SJCRH30 (cell line): Measurements from ENCODE around the gene TMEM219. TPM values are rescaled to one million over a fixed set of nuclear protein-coding genes. Genes with fewer than 3 reads are reported as not detected.
"Not testable (repeated sequence)": the region's sequence is repeated elsewhere in the genome, so short reads cannot be mapped to it uniquely, and the experiment has no call there.

Source experiments
- DNase-seq, 2 experiments: peaks; one replicate each; pipeline ENCODE4 v3.0.0-alpha.2; 2015 to 2020
- H3K27ac ChIP-seq: fragments of 250-450 bp; sonication (Bioruptor Pico); 2 replicates; pipeline ENCODE4 v1.5.1; 2020; ENCODE audit warnings: mild to moderate bottlenecking, moderate library complexity
- H3K27me3 ChIP-seq: fragments of 250-450 bp; sonication (Bioruptor Pico); 2 replicates; pipeline ENCODE4 v1.5.1; 2020; ENCODE audit warnings: mild to moderate bottlenecking, moderate library complexity
- H3K36me3 ChIP-seq: fragments of 250-450 bp; sonication (Bioruptor Pico); 2 replicates; pipeline ENCODE4 v1.5.1; 2020; ENCODE audit warnings: mild to moderate bottlenecking, moderate library complexity
- H3K4me1 ChIP-seq: fragments of 250-450 bp; sonication (Bioruptor Pico); 2 replicates; pipeline ENCODE4 v1.5.1; 2020; ENCODE audit warnings: mild to moderate bottlenecking, moderate library complexity
- H3K4me3 ChIP-seq: fragments of 250-450 bp; sonication (Bioruptor Pico); 2 replicates; pipeline ENCODE4 v1.5.1; 2020; ENCODE audit warnings: mild to moderate bottlenecking, moderate library complexity
- H3K9me3 ChIP-seq: fragments of 250-450 bp; sonication (Bioruptor Pico); replicated peaks from 2 replicates; pipeline ENCODE4 v1.5.1; 2020; ENCODE audit warnings: mild to moderate bottlenecking, moderate library complexity
- total RNA-seq: library from RNA; depleted of rRNA; stranded (reverse); fragments of >200 nt; shearing (Covaris generic); gene quantifications from 2 replicates; pipeline ENCODE4 v1.2.3, GENCODE V29; 2014; rRNA removed

Gene TMEM219
- total RNA-seq, 1 experiment from 2014 or later = 29.8 TPM

DNA sequence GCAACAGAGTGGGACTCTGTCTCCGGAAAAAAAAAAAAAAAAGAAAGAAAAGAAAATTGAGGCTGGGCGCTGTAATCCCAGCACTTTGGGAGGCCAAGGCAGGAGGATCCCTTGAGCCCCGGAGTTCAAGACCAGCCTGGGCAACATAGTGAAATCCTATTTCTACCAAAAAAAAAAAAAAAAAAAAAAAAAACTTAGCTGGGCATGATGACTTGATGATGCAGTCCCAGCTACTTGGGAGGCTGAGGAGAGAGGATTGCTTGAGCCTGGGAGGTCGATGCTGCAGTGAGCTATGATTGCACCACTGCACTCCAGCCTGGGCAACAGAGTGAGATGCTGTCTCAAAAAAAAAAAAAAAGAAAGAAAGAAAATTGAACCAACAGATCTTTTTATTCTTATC, 56.1 kb downstream of the TMEM219 start:
- not testable (repeated sequence) for H3K36me3 ChIP-seq, H3K27ac ChIP-seq, DNase-seq, H3K4me1 ChIP-seq, H3K27me3 ChIP-seq, H3K9me3 ChIP-seq, H3K4me3 ChIP-seq

DNA sequence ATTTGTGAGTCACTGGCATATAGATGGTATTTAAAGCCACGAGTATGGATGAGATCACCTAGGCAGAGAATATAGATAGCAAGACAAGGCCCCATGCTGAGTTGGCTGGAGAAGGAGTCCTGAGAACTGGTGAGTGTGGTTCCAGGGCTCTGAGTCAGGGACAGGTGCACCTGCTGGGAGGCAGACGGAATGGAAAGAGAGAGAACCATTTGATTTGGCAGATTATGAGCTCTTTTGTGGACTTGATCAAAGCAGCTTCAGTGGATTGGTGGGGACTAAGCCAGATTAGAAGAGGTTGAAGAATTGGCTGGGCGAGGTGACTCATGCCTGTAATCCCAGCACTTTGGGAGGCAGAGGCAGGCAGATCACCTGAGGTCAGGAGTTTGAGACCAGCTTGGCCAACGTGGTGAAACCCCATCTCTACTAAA, 56.9 kb downstream of the TMEM219 start:
- no peak for DNase-seq
- H3K27ac ChIP-seq = no peak overlapping the region

More for the DNA sequence above, 56.9 kb downstream of the TMEM219 start:
- Histone ChIP-seq H3K4me3 (no peak overlapping the region), H3K9me3 (no peaks in the 10 kb centered on the region), H3K27me3 (no peaks in the 10 kb centered on the region), H3K36me3 (no peaks in the 10 kb centered on the region), H3K4me1 (no peaks in the 10 kb centered on the region)

Other genes with a start within 250 kb of the TMEM219 start
- gene C16orf54, start 216.1 kb upstream of the TMEM219 start, total RNA-seq = not detected in 2 replicates
- not detected in 2 replicates for gene ZG16, start 183.8 kb upstream of the TMEM219 start, total RNA-seq
- gene KIF22, start 171.3 kb upstream of the TMEM219 start, total RNA-seq = 115 and 122 TPM in 2 replicates
- 186 and 221 TPM in 2 replicates for gene MAZ, start 155.6 kb upstream of the TMEM219 start, total RNA-seq
- 0.81 and 1.5 TPM in 2 replicates for gene PRRT2, start 149.9 kb upstream of the TMEM219 start, total RNA-seq
- gene PAGR1, start 145.9 kb upstream of the TMEM219 start, total RNA-seq = 25.1 and 28.2 TPM in 2 replicates
- gene MVP, start 141.6 kb upstream of the TMEM219 start, total RNA-seq = 0.61 and 0.63 TPM in 2 replicates
- gene CDIPT, start 98.9 kb upstream of the TMEM219 start, total RNA-seq = 29.6 and 30.1 TPM in 2 replicates
- not detected in 2 replicates for gene SEZ6L2, start 62.5 kb upstream of the TMEM219 start, total RNA-seq
- gene ASPHD1, start 61.6 kb upstream of the TMEM219 start, total RNA-seq = 0.06 and 0.35 TPM in 2 replicates
- gene KCTD13, start 35.9 kb upstream of the TMEM219 start, total RNA-seq = 3.5 and 5.3 TPM in 2 replicates
- 27.3 and 30.6 TPM in 2 replicates for gene TAOK2, start 11.8 kb downstream of the TMEM219 start, total RNA-seq
- 10.9 and 12.5 TPM in 2 replicates for gene HIRIP3, start 33.5 kb downstream of the TMEM219 start, total RNA-seq
- 54.5 and 55.7 TPM in 2 replicates for gene INO80E, start 34.2 kb downstream of the TMEM219 start, total RNA-seq
- gene DOC2A, start 48.9 kb downstream of the TMEM219 start, total RNA-seq = not detected in 2 replicates
- not detected in 2 replicates for gene C16orf92, start 61.1 kb downstream of the TMEM219 start, total RNA-seq
- 0.49 and 0.58 TPM in 2 replicates for gene TLCD3B, start 69.2 kb downstream of the TMEM219 start, total RNA-seq
- 646 and 744 TPM in 2 replicates for gene ALDOA, start 103.7 kb downstream of the TMEM219 start, total RNA-seq
- 96.7 and 99.4 TPM in 2 replicates for gene PPP4C, start 113.9 kb downstream of the TMEM219 start, total RNA-seq
- gene TBX6, start 129.8 kb downstream of the TMEM219 start, total RNA-seq = 0.18 and 0.73 TPM in 2 replicates
- gene YPEL3, start 134.1 kb downstream of the TMEM219 start, total RNA-seq = 10.3 and 13.0 TPM in 2 replicates
- gene GDPD3, start 151.5 kb downstream of the TMEM219 start, total RNA-seq = 1.0 and 1.1 TPM in 2 replicates
- gene MAPK3, start 161.1 kb downstream of the TMEM219 start, total RNA-seq = 25.8 and 31.6 TPM in 2 replicates
- gene CORO1A, start 221.5 kb downstream of the TMEM219 start, total RNA-seq = 5.6 and 7.0 TPM in 2 replicates
- gene BOLA2B, start 231.6 kb downstream of the TMEM219 start, total RNA-seq = 38.1 and 50.8 TPM in 2 replicates
- gene SLX1A, start 231.8 kb downstream of the TMEM219 start, total RNA-seq = 15.2 and 21.7 TPM in 2 replicates
- 2.2 and 4.3 TPM in 2 replicates for gene SULT1A3, start 237.2 kb downstream of the TMEM219 start, total RNA-seq